Stimulated activated CD8-positive, alpha-beta memory T cell treated with anti-CD3 and anti-CD28 coated beads, Interleukin-4, amount 100 ng/mL, for 1 hour (primary cell): ENCODE measurements around the gene XPC.
A peak's percentile ranks its signal among the peaks of the same experiment; 100 is the strongest.

Experiments used
- DNase-seq, 2 donors: peaks; one replicate each; pipeline ENCODE4 v3.0.0-alpha.2; 2020; ENCODE audit warnings: low read depth in 2 of 2, low spot score in 1 of 2

The XPC gene

DNA sequence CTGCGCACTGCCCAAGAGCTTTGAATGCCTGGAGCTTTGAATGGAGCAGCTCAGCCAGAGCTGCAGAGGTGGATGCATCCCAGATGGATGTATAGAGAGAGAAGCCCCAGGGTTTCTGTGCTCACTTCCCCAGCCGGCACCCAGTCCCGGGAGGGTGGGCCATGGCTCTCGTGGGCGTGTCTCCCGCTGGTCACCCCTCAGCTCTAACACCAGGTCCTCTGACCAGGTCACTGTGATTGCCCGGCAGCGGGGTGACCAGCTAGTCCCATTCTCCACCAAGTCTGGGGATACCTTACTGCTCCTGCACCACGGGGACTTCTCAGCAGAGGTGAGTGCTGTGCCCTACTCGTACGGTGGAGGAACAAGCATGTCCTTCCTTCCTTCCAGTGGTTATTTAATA is 42.8 kb downstream of the XPC start:
- DNase-seq, result no peak

- DNase-seq, result no peak
Measured at GRCh38 chr3:14134291-14134690, 44.1 kb downstream of the XPC start.

DNA sequence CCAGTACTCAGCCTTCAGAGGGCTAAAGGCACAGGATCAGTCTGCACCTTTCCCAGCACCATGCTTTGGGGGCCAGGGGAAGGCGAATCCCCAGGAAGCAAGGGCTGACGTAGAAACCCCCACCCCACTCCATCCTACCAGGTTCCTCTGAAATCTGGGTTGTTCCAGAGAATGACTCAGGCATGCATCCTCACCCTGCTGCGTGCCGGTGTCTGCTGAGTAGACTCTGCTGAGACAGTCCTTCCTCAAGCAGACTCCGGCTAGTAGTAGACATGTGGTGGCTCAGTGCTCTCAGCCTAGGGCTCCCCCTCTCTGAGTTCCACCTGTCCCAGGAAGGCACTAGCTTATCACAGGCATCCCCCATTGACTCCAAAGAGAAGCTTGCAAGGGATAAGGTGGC is 44.5 kb downstream of the XPC start:
- DNase-seq, result no peak

DNA sequence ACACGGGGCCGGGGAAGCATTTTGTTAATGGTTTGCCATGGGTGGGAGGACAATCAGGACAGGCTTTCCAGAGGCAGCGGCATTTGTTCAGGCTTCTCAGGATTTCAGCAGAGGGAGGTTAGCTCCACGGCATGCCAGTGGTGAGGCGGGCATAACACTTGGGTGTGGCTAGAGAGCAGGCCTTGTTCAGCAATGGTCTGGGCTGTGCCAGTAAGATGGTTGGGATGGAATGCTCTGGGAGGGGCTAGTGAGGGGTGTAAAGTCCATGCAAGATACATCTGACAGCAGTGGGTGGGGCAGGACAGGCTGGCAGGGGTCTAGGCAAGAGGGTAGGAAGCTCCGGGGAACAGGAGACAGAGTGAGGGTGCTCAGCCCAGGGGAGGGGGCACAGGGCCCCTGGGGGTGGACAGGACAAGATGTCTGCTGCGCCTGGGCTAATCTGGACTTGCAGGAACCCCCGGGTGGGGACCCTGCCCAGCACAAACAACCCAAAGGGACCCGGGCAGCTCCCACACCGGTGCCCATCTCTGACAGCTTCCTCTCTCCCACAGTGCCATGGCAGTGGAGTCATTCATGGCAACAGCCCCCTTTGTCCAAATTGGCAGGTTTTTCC is 45.1 kb downstream of the XPC start:
- no peak for DNase-seq

- no peak for DNase-seq
Measured at GRCh38 chr3:14132689-14133088, 45.7 kb downstream of the XPC start.

- DNase-seq, result no peak
Measured at GRCh38 chr3:14132120-14132519, 46.3 kb downstream of the XPC start.

- no peak for DNase-seq
Measured at GRCh38 chr3:14131134-14131533, 47.3 kb downstream of the XPC start.

DNA sequence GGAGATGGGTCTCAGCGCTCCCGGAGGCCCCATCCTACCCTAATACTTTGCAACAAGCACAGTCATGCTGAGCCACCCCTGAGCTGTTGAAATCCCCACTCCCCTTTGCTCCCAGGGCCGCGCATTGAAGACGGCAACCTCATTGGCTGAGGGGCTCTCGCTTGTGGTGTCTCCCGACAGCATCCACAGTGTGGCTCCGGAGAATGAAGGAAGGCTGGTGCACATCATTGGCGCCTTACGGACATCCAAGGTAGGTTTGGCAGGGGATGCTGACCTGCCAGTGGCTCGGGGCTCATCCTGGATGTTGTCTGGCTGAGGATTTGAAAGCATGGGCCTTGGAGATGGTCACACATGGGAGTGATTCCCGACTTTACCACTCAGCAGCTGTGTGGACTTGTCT is 47.7 kb downstream of the XPC start:
- no peak for DNase-seq

- no peak for DNase-seq
Measured at GRCh38 chr3:14130230-14130629, 48.2 kb downstream of the XPC start.

DNA sequence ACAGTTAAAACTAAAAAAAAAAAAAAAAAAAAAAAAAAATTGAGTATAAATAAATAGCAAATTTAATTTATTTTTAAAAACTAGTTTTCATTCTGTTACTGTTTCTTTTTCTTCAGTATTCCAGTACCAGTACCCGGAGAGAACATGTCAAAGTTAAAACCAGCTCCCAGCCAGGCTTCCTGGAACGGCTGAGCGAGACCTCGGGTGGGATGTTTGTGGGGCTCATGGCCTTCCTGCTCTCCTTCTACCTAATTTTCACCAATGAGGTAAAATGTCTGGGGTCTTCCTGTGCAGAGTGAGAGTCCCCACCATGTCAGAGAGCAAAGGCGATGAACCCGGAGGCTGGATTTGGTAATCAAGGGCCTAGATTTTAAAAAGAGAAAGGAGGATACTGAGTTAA is 49.1 kb downstream of the XPC start:
- no peak for DNase-seq

GRCh38 chr3:14128724-14129123 is 49.7 kb downstream of the XPC start:
- no peak for DNase-seq

DNA sequence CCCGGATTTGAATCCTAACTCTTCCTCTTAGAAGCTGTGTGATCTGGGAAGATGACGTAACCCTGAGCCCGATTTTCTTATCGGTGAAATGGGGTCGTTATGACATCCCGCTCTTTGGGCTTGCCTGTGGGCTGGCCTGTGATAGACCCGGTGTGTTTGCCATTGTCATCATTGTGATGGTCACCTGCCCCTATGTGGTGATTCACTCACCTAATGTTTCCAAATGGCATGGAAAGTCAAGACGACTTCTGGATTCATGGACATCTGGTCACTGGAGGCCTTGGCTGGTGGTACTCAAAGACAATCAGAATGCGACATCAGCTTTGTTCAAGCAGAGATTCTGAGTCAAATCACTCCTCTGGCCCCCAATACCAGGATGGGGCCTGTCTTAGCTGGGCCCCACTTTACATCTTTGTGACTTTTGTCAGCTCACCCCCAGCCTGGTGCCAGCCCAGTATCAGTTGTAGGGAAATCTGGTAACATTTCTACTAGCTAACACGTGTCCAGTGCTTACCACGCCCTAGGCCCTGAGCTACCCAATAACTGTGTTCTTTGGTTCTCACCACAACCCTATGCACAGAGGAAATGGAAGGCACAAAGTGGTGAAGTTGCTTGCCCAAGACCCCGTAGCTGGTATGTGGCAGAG is 50.8 kb downstream of the XPC start:
- DNase-seq, result no peak

DNA sequence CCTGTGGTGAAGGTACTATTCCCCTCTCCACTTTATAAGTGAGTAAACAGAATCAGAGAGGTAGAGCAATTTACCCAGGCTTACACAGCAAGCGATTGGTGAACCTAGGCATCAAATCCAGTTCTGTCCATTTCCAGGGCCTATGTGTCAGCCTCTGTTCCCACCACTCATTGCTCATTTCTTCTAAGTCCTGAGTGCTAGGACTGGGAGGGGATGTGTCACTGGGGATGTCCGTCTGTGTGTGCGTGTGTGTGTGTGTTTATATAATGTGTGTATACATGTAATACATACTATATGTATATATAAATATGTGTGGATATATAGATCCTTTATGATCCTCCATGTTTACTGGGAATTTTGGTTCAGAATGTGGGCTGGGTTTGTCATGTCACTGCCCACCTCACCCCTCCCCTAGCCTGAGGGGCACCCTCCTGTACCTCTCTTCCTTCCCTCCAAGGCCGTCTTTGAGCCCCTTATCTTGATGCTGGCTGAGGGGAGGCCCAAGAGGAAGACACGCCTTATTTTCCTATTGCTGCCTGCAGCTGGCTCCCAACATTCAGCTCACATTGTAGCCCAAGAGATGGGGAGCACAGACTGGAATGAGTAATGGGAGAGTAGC is 51.4 kb downstream of the XPC start:
- DNase-seq, result no peak

GRCh38 chr3:14126017-14126886 is 52.1 kb downstream of the XPC start:
- DNase-seq, result no peak

GRCh38 chr3:14125193-14126016 is 53.0 kb downstream of the XPC start:
- DNase-seq, result peak in 1 of 2 donors; percentile 39

DNA sequence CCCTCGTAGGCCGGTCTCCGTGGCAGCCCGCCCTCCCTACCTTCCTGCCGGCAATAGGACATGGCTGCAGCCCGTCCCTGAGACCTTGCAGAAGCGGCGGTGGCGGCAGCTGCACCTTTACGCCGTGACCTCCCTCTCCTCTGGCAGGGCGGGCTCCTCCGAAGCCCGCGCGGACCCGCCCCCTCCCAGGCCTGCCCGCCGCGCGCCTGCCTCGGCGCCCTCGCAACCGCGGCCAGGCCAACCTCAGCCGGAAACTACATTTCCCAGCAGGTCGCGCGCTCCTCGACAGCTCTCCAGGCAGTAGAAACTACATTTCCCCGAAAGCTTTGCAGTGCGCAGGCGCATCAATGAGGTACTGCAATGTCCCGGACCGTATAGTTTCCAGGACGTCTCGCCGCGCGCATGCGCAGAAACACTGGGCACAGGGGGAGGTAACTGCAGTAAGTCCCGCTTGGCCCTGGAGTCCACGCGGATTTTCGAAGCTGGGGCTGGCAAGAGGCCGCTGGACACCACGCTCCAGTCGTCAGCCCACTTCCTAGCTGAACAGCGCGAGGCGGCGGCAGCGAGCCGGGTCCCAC is 53.7 kb downstream of the XPC start, which contains the start of the genes CHCHD4 and TMEM43:
CHCHD4 (minus strand) TSS at position 256 of the 578 bp plus-strand sequence; CDS start at position 62, 194 bp downstream.
TMEM43 (plus strand) TSS at position 438 of the 578 bp plus-strand sequence. CDS start 142 bp downstream, outside the sequence.
- DNase-seq, result peak; percentile 92 to 98

DNA sequence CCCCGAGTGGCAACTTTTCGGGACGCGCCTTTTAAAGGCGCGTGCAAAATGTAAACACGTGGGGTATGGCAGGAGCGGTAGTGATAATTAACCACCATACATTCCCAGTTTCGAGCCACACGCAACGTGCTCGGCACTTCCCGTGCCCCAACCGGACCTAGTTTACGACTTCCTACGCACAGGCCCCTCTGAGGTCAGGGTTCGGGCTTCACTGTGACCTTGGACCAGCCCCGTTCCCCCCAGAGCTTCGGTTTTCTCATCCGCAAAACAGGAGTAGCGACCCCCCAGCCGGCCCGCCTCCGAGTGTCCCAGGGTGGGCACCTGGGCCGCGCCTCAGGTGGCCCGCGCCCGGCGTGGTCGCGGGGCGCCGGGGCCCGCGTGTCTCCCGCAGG is 54.2 kb downstream of the XPC start:
- peak in 1 of 2 donors; percentile 39 for DNase-seq

DNA sequence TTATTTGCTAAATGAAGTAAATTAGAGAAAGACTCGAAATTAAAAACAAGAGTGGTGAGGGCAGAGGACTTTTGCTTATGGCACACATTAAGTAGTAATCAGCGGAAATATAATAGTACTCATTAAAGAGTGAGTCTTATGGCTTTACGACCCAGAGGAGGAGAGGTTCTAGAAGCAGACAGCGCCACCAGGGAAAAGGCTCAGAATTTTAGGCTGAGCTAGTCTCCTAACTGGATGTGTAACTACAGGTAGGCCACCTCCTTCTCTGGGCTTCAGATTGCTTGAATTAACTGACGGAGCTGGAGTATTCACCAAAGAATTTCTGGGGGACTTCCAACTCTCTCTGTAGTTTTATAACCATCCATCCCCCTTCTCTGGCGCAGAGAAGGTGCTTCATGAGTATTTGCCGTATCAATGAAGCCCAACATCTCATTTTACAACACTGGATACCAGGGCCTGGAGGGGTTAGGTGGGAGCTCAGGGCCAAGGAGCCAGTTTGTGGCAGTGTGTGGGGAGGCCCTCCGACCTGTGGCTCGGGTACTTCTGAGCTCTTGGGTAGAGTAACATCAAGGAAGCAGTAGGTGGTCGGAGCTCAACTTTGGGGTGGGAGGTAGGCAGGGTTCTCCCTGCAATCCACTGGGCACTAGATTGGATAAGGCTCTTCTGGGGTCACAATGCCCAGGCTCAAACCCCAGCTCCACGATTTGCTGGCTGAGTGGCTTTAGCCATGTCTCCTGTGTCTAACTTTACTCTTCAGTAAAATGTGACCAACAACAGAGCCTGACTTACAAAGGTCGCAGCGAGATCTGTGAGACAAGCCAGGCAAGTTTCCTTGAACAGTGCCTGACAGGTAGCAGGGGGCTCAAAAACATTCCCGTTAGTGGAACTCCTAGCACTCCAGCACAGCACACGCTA is 54.8 kb downstream of the XPC start:
- DNase-seq, result no peak

- no peak for DNase-seq
Measured at GRCh38 chr3:14122301-14122700, 56.1 kb downstream of the XPC start.
